OCI-LY3 (cell line): ENCODE results near the gene GSE1.

ENCODE experiments used
- CTCF ChIP-seq: fragments of 200-600, 300-600 bp; sonication (generic); IDR thresholded peaks from 2 replicates; pipeline ENCODE4 v1.5.1; 2014; ENCODE audit warnings: antibody characterized with exemption, low read length, low read depth
- EZH2phosphoT487 ChIP-seq: fragments of 200-600 bp; shearing (Covaris generic); IDR thresholded peaks from 2 replicates; pipeline ENCODE4 v1.6.1; 2018; ENCODE audit warnings: antibody characterized with exemption, mixed run types, low read depth

GRCh38 chr16:85573045-85573695 is 40.0 kb upstream of the GSE1 start:
- TF ChIP-seq CTCF (no peak), EZH2phosphoT487 (no peak)
